A549 (cell line): ENCODE results near the gene GORASP2.

ENCODE experiments used
- POLR2A ChIP-seq: IDR thresholded peaks from 2 replicates; pipeline ENCODE4 v1.6.1; 2012; ENCODE audit warnings: mild to moderate bottlenecking, low read length
- TF ChIP-seq, protein P1 (sequence below): fragments of >200 bp; sonication (Bioruptor Twin); formaldehyde crosslinking; IDR thresholded peaks from 3 replicates; pipeline ENCODE4 v1.5.1; 2016

DNA sequence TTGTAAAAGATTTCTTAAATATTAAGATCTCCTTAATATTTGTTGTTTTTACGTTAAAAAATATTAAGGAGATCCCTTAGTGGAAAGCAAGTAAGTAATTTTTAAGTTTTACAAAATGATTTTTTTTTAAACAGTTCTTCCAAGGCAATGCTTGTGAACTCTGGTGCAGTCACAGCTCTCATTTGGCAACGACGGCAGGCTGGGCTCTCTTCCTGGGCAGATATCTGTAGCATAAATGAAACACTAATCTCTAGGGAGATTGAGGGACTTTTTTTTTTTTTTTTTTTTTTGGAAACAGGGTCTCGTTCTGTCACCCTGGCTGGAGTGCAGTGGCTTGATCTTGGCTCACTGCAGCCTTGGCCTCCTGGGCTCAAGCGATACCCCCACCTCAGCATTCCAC, 38.5 kb downstream of the GORASP2 start:
- TF ChIP-seq, protein P1, sequence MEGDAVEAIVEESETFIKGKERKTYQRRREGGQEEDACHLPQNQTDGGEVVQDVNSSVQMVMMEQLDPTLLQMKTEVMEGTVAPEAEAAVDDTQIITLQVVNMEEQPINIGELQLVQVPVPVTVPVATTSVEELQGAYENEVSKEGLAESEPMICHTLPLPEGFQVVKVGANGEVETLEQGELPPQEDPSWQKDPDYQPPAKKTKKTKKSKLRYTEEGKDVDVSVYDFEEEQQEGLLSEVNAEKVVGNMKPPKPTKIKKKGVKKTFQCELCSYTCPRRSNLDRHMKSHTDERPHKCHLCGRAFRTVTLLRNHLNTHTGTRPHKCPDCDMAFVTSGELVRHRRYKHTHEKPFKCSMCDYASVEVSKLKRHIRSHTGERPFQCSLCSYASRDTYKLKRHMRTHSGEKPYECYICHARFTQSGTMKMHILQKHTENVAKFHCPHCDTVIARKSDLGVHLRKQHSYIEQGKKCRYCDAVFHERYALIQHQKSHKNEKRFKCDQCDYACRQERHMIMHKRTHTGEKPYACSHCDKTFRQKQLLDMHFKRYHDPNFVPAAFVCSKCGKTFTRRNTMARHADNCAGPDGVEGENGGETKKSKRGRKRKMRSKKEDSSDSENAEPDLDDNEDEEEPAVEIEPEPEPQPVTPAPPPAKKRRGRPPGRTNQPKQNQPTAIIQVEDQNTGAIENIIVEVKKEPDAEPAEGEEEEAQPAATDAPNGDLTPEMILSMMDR, result no peak
- TF ChIP-seq POLR2A, result no peak
